Parathyroid adenoma (tissue), 2 donors: ENCODE measurements around the gene GTF2A2.
A peak's percentile ranks its signal among the peaks of the same experiment; 100 is the strongest.

Source experiments
- H2AFZ ChIP-seq: fragments of 300-600 bp; sonication (generic); one replicate; pipeline ENCODE4 v1.7.0; 2017; ENCODE audit warnings: antibody characterized with exemption, mild to moderate bottlenecking
- H3K27ac ChIP-seq: fragments of 300-600 bp; sonication (generic); one replicate; pipeline ENCODE4 v1.7.0; 2017
- H3K27me3 ChIP-seq: fragments of 300-600 bp; sonication (generic); one replicate; pipeline ENCODE4 v1.7.0; 2017; ENCODE audit warnings: low read length; ENCODE audit not compliant: control insufficient read depth, insufficient read depth
- H3K36me3 ChIP-seq: fragments of 300-600 bp; sonication (generic); one replicate; pipeline ENCODE4 v1.7.0; 2017; ENCODE audit warnings: low read length; ENCODE audit not compliant: control insufficient read depth, insufficient read depth
- H3K4me1 ChIP-seq: fragments of 300-600 bp; sonication (generic); one replicate; pipeline ENCODE4 v1.7.0; 2017; ENCODE audit warnings: control low read depth
- H3K4me2 ChIP-seq: fragments of 300-600 bp; sonication (generic); one replicate; pipeline ENCODE4 v1.7.0; 2017; ENCODE audit warnings: low read length
- H3K4me3 ChIP-seq: fragments of 300-600 bp; sonication (generic); one replicate; pipeline ENCODE4 v1.7.0; 2017; ENCODE audit warnings: low read depth, low read length
- H3K79me2 ChIP-seq: fragments of 300-600 bp; sonication (generic); one replicate; pipeline ENCODE4 v1.7.0; 2017; ENCODE audit warnings: control low read depth
- H3K9ac ChIP-seq: fragments of 300-600 bp; sonication (generic); one replicate; pipeline ENCODE4 v1.7.0; 2017; ENCODE audit warnings: mild to moderate bottlenecking
- H3K9me3 ChIP-seq: fragments of 300-600 bp; sonication (generic); one replicate; pipeline ENCODE4 v1.7.0; 2017; ENCODE audit warnings: low read length; ENCODE audit not compliant: control insufficient read depth
- TF ChIP-seq, protein P1 (sequence below): fragments of 300-600 bp; sonication (generic); IDR thresholded peaks from one replicate; pipeline ENCODE4 v1.7.0; 2017; ENCODE audit warnings: antibody characterized with exemption, mild to moderate bottlenecking
- donor health status: primary hyperparathyroidism.

GTF2A2 gene

DNA sequence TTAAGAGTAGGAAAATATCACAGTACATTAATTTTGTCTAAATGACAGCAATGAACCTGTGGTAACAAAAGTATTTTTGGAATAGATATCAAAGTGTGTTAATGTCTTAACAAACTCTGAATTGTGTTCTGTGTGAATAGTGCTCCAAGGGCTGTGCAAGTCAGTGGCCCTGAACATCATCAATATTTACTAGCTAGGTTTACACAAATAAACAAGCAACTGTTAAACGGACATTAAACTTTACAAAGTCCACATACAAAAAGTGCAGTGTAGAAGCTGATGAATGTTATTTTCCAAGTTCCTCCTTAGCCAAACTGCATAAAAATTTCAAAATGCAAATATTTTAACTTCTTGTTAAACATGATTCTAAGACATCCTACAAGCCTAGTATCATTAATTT lies 2.1 kb upstream of the GTF2A2 start:
- no peaks in the 10 kb centered on the region for H3K4me1 ChIP-seq
- H3K4me3 ChIP-seq = no peak overlapping the region
- peaks cover 3% of the 10 kb centered on the region for H3K79me2 ChIP-seq
- no peaks in the 10 kb centered on the region for H3K9me3 ChIP-seq
- H3K27me3 ChIP-seq = no peaks in the 10 kb centered on the region
- H3K36me3 ChIP-seq = no peaks in the 10 kb centered on the region
- H3K27ac ChIP-seq = no peak overlapping the region
- no peak overlapping the region for H3K4me2 ChIP-seq
- TF ChIP-seq, protein P1, sequence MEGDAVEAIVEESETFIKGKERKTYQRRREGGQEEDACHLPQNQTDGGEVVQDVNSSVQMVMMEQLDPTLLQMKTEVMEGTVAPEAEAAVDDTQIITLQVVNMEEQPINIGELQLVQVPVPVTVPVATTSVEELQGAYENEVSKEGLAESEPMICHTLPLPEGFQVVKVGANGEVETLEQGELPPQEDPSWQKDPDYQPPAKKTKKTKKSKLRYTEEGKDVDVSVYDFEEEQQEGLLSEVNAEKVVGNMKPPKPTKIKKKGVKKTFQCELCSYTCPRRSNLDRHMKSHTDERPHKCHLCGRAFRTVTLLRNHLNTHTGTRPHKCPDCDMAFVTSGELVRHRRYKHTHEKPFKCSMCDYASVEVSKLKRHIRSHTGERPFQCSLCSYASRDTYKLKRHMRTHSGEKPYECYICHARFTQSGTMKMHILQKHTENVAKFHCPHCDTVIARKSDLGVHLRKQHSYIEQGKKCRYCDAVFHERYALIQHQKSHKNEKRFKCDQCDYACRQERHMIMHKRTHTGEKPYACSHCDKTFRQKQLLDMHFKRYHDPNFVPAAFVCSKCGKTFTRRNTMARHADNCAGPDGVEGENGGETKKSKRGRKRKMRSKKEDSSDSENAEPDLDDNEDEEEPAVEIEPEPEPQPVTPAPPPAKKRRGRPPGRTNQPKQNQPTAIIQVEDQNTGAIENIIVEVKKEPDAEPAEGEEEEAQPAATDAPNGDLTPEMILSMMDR = no peak
- H2AFZ ChIP-seq = no peak overlapping the region
- H3K9ac ChIP-seq = no peak overlapping the region

DNA sequence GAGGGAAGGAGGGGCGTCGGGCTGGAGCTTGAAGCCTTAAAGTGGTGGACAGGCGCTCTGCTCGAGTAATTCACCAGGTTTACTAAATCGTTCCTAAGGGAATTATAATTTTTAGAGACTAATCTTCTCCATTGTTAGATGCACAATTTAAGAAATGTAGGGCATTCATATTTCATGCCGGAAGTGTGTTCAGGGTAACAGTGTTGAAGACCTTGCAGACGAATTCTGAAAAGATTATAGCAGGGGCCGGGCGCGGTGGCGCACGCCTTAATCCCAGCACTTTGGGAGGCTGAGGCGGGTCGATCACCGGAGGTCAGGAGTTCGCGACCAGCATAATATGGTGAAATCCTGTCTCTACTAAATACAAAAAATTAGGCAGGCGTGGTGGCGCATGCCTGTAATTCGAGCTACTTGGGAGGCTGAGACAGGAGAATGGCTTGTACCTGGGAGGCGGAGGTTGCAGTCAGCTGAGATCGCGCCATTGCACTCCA lies 365 bp upstream of the GTF2A2 start:
- H3K4me3 ChIP-seq = peak overlapping the region; percentile 95
- H3K27me3 ChIP-seq = no peaks in the 10 kb centered on the region
- no peaks in the 10 kb centered on the region for H3K9me3 ChIP-seq
- H3K4me2 ChIP-seq = peak overlapping the region; percentile 63
- H3K9ac ChIP-seq = no peak overlapping the region
- H2AFZ ChIP-seq = peak overlapping the region; percentile 89
- peak overlapping the region; percentile 47 for H3K27ac ChIP-seq
- no peaks in the 10 kb centered on the region for H3K36me3 ChIP-seq
- TF ChIP-seq, protein P1 = no peak
- H3K79me2 ChIP-seq = peaks cover 3% of the 10 kb centered on the region
- no peaks in the 10 kb centered on the region for H3K4me1 ChIP-seq

DNA sequence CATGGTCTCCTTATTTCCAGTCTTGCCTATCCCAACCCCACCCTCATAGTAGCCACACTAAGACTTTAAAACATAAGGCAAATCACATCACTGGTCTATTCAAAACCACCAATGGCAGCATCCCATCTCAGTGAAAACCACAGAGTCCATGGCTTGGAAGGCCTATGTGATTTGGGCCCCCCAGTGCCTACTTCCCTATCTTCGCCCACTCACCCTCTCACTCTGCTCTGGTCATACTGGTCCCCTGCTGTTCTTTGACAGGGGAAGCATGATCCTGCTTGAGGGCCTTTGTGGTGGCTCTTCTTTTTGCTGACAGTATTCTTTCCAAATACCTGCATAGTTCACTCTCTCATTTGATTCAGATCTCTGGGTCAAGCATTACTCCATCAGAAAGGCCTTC lies 3.3 kb downstream of the GTF2A2 start:
- Histone ChIP-seq H3K9ac (no peak overlapping the region), H3K79me2 (peaks cover 3% of the 10 kb centered on the region)

DNA sequence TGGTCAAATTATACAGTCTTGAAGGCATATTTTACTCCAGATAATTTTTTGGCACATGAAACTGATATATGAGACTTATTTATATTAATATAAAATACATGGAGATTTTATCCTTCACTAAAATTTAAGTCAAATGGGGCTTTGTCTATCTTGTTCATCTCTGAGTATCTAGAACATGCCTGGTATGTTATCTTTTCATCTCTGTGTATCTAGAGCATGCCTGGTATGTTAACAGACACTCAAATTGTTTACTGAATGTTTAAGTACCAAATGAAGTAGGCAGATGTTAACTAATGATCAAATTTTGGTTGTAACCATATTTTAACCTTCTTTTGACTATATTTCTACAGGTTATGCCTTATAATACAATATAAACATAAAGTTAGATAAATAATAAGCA lies 7.7 kb downstream of the GTF2A2 start:
- no peak overlapping the region for H3K4me3 ChIP-seq
- no peak overlapping the region for H3K27ac ChIP-seq
- H3K4me1 ChIP-seq = no peaks in the 10 kb centered on the region
- H3K36me3 ChIP-seq = no peaks in the 10 kb centered on the region
- H3K27me3 ChIP-seq = no peaks in the 10 kb centered on the region
- H3K9me3 ChIP-seq = no peaks in the 10 kb centered on the region
- TF ChIP-seq, protein P1 = no peak
- H3K9ac ChIP-seq = no peak overlapping the region
- no peak overlapping the region for H2AFZ ChIP-seq
- H3K79me2 ChIP-seq = no peaks in the 10 kb centered on the region
- H3K4me2 ChIP-seq = no peak overlapping the region

More for the DNA sequence above, 3.3 kb downstream of the GTF2A2 start:
- TF ChIP-seq, protein P1 = no peak
- Histone ChIP-seq H3K27me3 (no peaks in the 10 kb centered on the region), H3K4me2 (no peak overlapping the region), H3K4me3 (no peak overlapping the region), H2AFZ (no peak overlapping the region), H3K9me3 (no peaks in the 10 kb centered on the region), H3K36me3 (no peaks in the 10 kb centered on the region), H3K27ac (no peak overlapping the region), H3K4me1 (no peaks in the 10 kb centered on the region)

DNA sequence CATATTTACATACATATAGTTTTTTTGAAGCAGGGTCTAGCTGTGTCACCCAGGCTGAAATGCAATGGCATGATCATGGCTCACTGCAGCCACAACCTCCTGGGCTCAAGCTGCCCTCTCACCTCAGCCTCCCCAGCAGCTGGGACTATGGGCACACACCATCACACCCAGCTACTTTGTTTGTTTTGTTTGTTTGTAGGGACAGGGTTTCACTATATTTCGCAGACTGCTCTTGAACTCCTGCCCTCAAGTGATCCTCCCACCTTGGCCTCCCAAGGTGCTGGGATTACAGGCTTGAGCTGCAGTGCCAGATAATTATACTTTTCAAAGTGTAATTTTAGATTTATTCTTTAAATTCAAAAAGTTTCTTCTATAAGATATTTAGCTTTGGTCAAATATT lies 10.2 kb downstream of the GTF2A2 start:
- Histone ChIP-seq H3K27me3 (no peaks in the 10 kb centered on the region), H3K9me3 (no peaks in the 10 kb centered on the region), H3K27ac (no peak overlapping the region), H3K36me3 (no peaks in the 10 kb centered on the region), H3K79me2 (no peaks in the 10 kb centered on the region), H3K4me3 (no peak overlapping the region), H2AFZ (no peak overlapping the region), H3K4me1 (no peaks in the 10 kb centered on the region), H3K4me2 (no peak overlapping the region), H3K9ac (no peak overlapping the region)
- TF ChIP-seq, protein P1 = no peak
